ENCODE results near the gene RLF. TPM values are rescaled to one million over a fixed set of nuclear protein-coding genes. Genes with fewer than 3 reads are reported as not detected.

RLF gene
- total RNA-seq, 2 donors from 2014 or later = 11.5 to 21.0 TPM

DNA sequence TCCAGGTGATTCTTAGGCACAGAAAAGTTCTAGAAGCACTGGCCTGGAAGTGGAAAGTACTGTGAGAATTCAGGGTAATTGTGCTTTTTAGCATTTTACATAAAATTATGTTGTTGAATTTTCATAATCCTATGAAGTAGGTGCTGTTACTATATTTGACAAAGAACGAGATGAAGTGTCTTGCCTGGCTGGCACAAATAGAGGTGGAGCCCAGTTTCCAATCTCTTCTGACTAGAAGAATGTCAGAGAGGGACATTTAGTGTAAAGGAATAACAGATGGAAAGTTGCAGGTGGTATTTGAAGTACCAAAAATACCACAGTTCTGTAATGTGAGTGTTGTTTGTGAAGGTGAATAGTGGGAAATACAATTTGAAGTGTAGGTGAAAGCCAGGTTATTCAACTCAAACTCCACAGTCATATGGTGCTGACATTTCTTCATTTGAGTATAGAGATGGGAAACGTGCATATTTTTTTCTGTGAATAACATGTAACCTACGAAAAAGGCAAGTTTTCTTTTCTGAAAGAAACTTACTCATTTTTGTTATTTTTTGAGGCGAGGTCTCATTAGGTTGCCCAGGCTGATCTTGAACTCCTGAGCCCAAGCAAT, 83.1 kb downstream of the RLF start:
- no peak overlapping the region for H3K27ac ChIP-seq
- no peaks in the 10 kb centered on the region for H3K4me1 ChIP-seq
- TF ChIP-seq CTCF (IDR thresholded peaks at IDR 0.05) = no peak
- no peak for DNase-seq
- H3K36me3 ChIP-seq = no peaks in the 10 kb centered on the region
- intact Hi-C loops (cut with DNase I) = no loop called here
- H3K9me3 ChIP-seq = no peaks in the 10 kb centered on the region
- H3K27me3 ChIP-seq = no peaks in the 10 kb centered on the region
- H3K9ac ChIP-seq (ENCODE audit: low read depth in 2 of 2, low read length in 2 of 2) = no peak overlapping the region
- no peak overlapping the region for H3K4me3 ChIP-seq

DNA sequence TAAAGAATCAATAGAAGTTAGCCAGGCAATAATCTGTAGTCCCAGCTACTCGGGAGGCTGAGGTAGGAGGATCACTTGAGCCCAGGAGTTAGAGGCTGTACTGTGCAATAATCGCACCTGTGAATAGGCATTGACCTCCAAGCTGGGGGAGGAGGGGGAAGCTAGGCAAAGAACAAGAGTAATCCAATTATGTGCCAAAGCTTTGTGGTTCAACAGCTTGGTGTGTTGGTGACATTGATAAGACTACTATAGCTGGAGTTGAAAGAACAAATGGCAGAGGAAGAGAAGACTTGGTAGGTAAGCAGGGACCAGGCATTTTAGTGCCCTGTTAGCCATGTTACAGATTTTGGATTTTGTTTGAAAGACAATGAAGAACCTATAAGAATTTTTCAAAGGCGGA, 84.5 kb downstream of the RLF start:
- Histone ChIP-seq H3K27me3 (no peaks in the 10 kb centered on the region), H3K4me1 (no peaks in the 10 kb centered on the region), H3K36me3 (no peaks in the 10 kb centered on the region), H3K9me3 (no peaks in the 10 kb centered on the region), H3K27ac (no peak overlapping the region), H3K9ac (ENCODE audit: low read depth in 2 of 2, low read length in 2 of 2) (no peak overlapping the region), H3K4me3 (no peak overlapping the region)
- no peak for DNase-seq
- TF ChIP-seq CTCF (IDR thresholded peaks at IDR 0.05) = no peak
- intact Hi-C loops (cut with DNase I) = no loop called here

DNA sequence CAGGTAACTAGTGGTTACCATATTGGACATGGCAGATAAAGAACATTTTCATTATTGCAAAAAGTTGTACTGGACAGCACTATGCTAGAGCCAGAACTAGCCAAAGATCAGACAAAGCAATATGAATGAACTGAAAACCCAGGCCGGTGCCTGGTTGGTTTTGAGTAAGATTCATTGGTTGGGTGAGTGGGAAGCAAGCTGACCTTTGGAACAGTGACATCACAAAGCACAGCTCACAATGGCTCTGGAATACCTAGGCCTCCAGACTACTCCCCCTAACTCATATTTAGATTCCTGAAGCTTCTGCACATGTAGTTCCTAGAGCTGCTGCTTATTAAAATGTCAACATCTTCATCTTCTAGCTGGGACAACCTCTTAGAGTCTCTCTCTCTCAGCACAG, 86.5 kb downstream of the RLF start, which contains the start of gene TMCO2:
Gene TMCO2 (plus strand): TSS at position 283 of the 400 bp plus-strand sequence. CDS start 57 bp downstream, at position 340.
- no peaks in the 10 kb centered on the region for H3K9me3 ChIP-seq
- no peaks in the 10 kb centered on the region for H3K27me3 ChIP-seq
- no peaks in the 10 kb centered on the region for H3K36me3 ChIP-seq
- intact Hi-C loops (cut with DNase I) = no loop called here
- H3K4me3 ChIP-seq = no peak within 1 kb of the TSS
- no peaks in the 10 kb centered on the region for H3K4me1 ChIP-seq
- no peak within 1 kb of the TSS for H3K27ac ChIP-seq
- H3K9ac ChIP-seq (ENCODE audit: low read depth in 2 of 2, low read length in 2 of 2) = no peak within 1 kb of the TSS
- DNase-seq = no peak
- no peak for TF ChIP-seq CTCF (IDR thresholded peaks at IDR 0.05)

GRCh38 chr1:40248412-40248811, 87.2 kb downstream of the RLF start:
- TF ChIP-seq CTCF (IDR thresholded peaks at IDR 0.05) = no peak
- Histone ChIP-seq H3K9me3 (no peaks in the 10 kb centered on the region), H3K4me1 (no peaks in the 10 kb centered on the region), H3K4me3 (no peak overlapping the region), H3K9ac (ENCODE audit: low read depth in 2 of 2, low read length in 2 of 2) (no peak overlapping the region), H3K27ac (no peak overlapping the region), H3K27me3 (no peaks in the 10 kb centered on the region), H3K36me3 (no peaks in the 10 kb centered on the region)
- DNase-seq = no peak
- intact Hi-C loops (cut with DNase I) = no loop called here

DNA sequence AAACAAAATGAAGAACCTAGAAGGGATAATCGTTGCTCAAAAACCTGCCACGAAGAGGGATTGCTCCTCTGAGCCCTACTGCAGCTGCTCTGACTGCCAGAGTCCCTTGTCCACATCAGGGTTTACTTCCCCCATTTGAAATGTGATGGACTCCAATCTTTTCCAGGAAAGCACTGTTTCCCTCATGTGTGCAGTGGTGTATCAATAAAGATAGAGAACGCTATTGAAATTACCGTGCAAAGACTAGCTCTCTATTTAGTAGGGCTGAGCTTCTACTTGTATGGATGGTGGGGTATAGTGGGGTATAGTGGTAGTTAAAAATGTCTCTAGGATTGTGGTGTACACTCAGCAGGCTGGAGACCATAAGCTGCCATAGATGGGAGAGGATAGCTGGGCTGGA, 90.3 kb downstream of the RLF start:
- intact Hi-C loops (cut with DNase I) = no loop called here
- no peak for DNase-seq

More for the DNA sequence above, 90.3 kb downstream of the RLF start:
- Histone ChIP-seq H3K27ac (no peak overlapping the region), H3K36me3 (no peaks in the 10 kb centered on the region), H3K4me3 (no peak overlapping the region), H3K9ac (ENCODE audit: low read depth in 2 of 2, low read length in 2 of 2) (no peak overlapping the region), H3K4me1 (no peaks in the 10 kb centered on the region), H3K9me3 (no peaks in the 10 kb centered on the region), H3K27me3 (no peaks in the 10 kb centered on the region)
- no peak for TF ChIP-seq CTCF (IDR thresholded peaks at IDR 0.05)

Data from colonic mucosa (tissue), 4 donors.